Adrenal gland (tissue), 5 donors: ENCODE data around the gene BBS9.

Experiments
- CTCF ChIP-seq, 6 experiments: fragments of 450-650 bp in 4 of 6; fragments of 200-600 bp in 2 of 6; sonication (generic) in 1 of 6; IDR thresholded peaks; 1 replicate in 5 of 6; 2 replicates in 1 of 6; pipeline versions ENCODE4 v1.5.1 to v1.8.0; 2016 to 2021; ENCODE audit warnings: antibody characterized with exemption in 6 of 6, mild to moderate bottlenecking in 2 of 6, moderate library complexity in 1 of 6
- POLR2A ChIP-seq, 2 donors: fragments of 450-650 bp; IDR thresholded peaks; one replicate each; pipeline ENCODE4 v1.6.1; 2017; ENCODE audit warnings: antibody characterized with exemption in 2 of 2, mild to moderate bottlenecking in 2 of 2, moderate library complexity in 1 of 2
- donor health status: DM: no; HTN: no; CAD: no.

GRCh38 chr7:33432821-33433220 lies 303.5 kb downstream of the BBS9 start:
- no peak for TF ChIP-seq POLR2A (IDR thresholded peaks at IDR 0.05)
- TF ChIP-seq CTCF (IDR thresholded peaks at IDR 0.05), result no peak
